Cardiac fibroblast (primary cell): ENCODE measurements around the gene MCU.
A peak's percentile ranks its signal among the peaks of the same experiment; 100 is the strongest.

Source experiments
- DNase-seq, 2 donors: peaks; one replicate each; pipeline versions ENCODE4 v3.0.0 to v3.0.0-alpha.2; 2010; ENCODE audit warnings: low read depth in 2 of 2
- H3K4me3 ChIP-seq, 2 donors: replicated peaks in 1 of 2; 1 replicate in 1 of 2; 2 replicates in 1 of 2; pipeline ENCODE4 v1.5.1; 2011; ENCODE audit warnings: low read depth in 2 of 2, low read length in 2 of 2, mild to moderate bottlenecking in 2 of 2, moderate library complexity in 1 of 2
- CTCF ChIP-seq: IDR thresholded peaks from one replicate; pipeline ENCODE4 v1.5.1; 2011; ENCODE audit warnings: low read depth, mild to moderate bottlenecking, low read length, inconsistent platforms

MCU gene

GRCh38 chr10:72800000-72800740 is 108.2 kb downstream of the MCU start:
- TF ChIP-seq CTCF, result no peak
- H3K4me3 ChIP-seq, result no peak overlapping the region
- DNase-seq, result peak; percentile 23 to 65

- DNase-seq, result no peak
- H3K4me3 ChIP-seq, result no peak overlapping the region
- TF ChIP-seq CTCF, result no peak
Observed at GRCh38 chr10:72800741-72801092, 108.8 kb downstream of the MCU start.

- no peak overlapping the region for H3K4me3 ChIP-seq
- no peak for DNase-seq
- no peak for TF ChIP-seq CTCF
Observed at GRCh38 chr10:72801263-72801868, 109.4 kb downstream of the MCU start.

- peak; percentile 33 to 59 for DNase-seq
- H3K4me3 ChIP-seq, result peak overlapping the region in 1 of 2 donors; percentile 28
- no peak for TF ChIP-seq CTCF
Observed at GRCh38 chr10:72802332-72802731, 110.4 kb downstream of the MCU start.

GRCh38 chr10:72802763-72803505 is 111.0 kb downstream of the MCU start:
- peak overlapping the region in 1 of 2 donors; percentile 28 for H3K4me3 ChIP-seq
- peak; percentile 55 to 76 for DNase-seq
- no peak for TF ChIP-seq CTCF

GRCh38 chr10:72808001-72808400 is 116.1 kb downstream of the MCU start:
- DNase-seq, result no peak

More at GRCh38 chr10:72808001-72808400, 116.1 kb downstream of the MCU start:
- no peak overlapping the region for H3K4me3 ChIP-seq
- TF ChIP-seq CTCF, result no peak
